ENCODE data around the gene SNAI1.
"Not testable (repeated sequence)": the region's sequence is repeated elsewhere in the genome, so short reads cannot be mapped to it uniquely, and the experiment has no call there.

SNAI1 gene

DNA sequence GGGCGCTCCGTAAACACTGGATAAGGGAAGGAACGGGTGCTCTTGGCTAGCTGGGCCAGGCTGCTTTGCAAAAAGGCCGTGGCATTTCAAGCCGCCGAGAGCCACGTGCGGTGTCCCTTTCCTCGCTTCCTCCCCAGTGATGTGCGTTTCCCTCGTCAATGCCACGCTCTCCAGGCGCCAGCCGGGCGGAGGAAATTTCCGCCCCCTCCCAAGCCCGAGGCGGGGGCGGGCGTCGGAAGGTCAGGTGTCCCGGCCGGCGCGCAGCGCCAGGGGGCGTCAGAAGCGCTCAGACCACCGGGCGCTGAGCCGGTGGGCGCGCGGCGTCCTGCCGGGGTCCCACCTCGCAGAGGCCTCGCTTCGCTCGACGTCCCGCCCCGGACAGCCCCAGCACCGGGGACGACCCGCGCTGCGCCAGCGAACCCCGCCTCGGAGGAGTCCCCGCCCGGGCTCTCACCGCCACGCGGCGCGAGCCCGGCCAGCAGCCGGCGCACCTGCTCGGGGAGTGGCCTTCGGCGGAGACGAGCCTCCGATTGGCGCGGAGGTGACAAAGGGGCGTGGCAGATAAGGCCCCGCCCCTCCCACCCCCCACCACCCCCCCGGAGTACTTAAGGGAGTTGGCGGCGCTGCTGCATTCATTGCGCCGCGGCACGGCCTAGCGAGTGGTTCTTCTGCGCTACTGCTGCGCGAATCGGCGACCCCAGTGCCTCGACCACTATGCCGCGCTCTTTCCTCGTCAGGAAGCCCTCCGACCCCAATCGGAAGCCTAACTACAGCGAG, at the start of gene SNAI1:
TSS of gene SNAI1 (plus strand) at position 635 of the 777 bp plus-strand sequence. CDS start at position 715, 80 bp downstream.
- in situ Hi-C loops (cut with MboI; ENCODE audit: low pct_unique_long_range_greater_than_20kb, low sequenced_read_pairs): no loop called here
- peak; percentile 88 for DNase-seq

DNA sequence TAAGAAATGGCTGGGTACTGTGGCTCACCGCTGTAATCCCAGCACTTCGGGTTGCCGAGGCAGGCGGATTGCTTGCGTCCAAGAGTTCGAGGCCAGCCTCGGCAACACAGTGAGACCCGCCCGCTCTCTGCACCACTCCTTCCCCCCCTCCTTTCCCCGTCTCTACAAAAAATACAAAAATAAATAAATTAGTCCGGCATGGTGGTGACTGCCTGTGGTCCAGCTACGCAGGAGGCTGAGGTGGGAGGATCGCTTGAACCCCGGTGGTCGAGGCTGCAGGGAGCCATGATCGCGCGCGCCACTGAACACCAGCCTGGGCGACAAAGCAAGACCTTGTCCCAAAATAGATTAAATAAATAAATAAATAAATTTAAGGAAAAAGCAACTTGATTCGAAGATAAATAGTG, 47.0 kb upstream of the SNAI1 start:
- in situ Hi-C loops (cut with MboI; ENCODE audit: low pct_unique_long_range_greater_than_20kb, low sequenced_read_pairs): no loop called here
- no peak for DNase-seq

DNA sequence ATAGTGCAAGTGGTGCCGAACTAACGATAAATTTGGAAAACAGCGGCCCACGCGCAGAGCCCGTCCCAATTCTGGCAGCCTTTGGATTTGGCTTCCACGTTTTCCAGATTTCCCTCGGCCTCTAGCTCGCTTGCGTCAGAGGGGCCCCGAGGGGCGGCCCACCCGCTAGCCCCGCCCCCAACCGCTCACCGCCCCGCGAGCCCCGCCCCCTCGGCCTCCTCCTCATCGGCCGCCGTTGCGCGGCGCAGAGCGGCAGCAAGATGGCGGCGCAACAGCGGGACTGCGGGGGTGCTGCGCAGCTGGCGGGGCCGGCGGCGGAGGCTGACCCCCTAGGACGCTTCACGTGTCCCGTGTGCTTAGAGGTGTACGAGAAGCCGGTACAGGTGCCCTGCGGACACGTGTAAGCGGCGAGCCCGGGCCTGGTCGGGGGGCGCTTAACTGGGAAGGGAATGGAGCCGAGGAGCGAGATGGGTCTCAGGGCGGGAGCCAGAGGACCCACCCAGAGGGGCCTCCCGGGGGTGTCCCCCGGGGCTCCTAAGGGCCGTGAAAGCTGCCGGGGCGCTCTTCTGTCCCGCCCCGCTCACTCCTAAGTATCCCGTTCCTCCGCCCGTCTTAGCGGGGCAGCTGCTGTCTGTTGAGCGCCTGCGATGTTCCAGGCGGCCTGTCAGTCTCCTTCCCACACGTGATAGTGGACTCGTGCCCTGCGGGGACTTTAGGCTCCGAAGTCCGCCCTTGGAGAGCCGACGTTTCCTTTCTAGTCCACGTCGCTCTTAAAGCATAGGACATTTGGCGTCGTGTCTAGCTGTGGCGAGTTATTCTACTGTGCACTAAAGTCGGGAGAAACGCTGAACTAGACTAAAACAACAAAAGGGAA, 46.4 kb upstream of the SNAI1 start, which contains the start of gene RNF114:
TSS of gene RNF114 (plus strand) at position 245 of the 874 bp plus-strand sequence. CDS start at position 261, 16 bp downstream.
- DNase-seq: peak; percentile 75
- in situ Hi-C loops (cut with MboI; ENCODE audit: low pct_unique_long_range_greater_than_20kb, low sequenced_read_pairs): no loop called here

DNA sequence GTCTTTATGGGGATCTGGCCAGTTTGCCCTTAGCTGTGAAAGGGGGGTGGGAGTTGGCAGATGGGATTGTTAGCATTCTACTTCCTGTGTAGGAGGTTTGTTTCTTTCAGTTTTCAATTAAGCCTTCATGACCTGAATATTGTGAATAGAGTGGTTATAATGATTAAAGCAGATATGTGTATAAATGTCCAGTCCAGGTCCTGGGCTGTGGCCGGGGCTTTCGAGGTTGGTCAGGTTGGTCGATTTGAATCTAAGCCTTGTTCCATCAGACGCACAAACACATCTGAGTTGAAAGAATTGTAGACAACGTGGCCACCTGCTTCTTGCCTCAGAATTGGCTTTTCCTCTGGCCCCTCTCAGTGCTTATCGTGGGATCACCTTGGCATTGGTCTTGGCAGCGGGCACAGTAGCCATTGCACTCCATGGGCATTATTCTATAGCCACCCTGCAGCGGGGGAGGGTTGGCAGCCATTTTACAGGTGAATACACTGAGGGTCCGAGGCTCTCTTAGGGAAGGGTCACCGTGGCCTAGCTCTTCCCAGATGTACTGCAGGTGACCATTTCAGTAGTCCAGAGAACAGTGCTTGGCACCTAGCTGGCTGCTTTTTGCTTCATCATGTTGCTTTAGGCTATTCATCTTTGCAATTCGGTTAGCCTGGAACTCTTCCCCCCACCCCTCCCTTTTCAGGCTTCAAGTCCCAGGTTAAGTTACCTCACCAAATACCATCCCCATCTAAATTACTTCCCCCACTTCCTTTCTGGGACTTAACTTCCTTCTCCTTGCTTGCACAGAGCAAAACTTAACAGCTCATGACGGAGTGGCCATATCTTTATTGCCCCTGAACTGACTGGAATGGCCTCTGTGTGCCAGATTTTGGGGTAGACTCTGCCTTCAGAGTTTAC, 45.5 kb upstream of the SNAI1 start:
- peak; percentile 84 for DNase-seq

DNA sequence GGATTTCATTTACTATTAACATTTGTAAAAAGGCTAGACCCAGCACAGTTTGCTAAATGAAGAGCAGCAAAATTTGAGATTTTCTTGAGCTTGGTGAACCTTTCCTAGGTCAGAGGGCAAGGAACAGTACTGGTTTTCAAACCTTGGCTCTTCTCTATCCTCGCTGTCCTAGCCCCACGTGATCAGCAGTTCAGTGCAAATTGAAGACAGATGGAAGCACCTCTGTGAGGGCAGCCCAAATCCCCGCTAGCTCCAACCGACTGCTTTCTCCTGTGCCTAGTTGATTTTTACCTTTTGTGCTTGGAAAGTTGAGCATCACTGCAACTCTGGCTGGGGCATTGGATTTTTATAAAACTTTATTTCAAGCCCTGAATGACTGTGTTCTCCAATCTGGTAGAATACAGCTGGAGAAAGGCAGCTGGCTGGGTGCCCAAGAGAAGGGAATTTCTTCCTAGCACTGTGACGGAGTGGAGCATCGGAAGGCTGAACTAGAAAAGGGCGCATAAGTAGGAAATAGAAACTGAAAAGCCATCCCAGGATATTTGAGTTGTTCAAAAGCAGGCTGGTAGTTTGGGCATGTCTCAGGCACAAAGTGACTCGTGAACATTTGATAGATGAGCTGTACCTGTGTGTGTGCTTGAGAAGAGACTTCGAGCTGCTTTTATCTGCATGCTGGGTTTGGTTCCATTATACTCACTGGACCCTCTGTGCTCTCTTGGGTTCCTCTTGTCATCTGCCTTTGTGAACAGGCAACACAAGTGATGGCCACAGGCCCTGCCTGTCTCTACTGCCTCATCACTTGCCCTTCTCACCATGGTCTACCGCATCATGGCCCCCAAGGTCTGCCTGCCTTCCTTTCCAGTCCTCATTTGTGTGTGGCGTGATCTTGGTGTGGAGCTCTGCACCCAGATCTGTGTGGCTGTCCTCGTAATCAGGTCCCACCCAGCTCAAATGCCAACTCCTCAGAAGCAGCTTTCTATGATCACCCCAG, 44.3 kb upstream of the SNAI1 start:
- DNase-seq: no peak
- in situ Hi-C loops (cut with MboI; ENCODE audit: low pct_unique_long_range_greater_than_20kb, low sequenced_read_pairs): no loop called here

More for the DNA sequence above, 45.5 kb upstream of the SNAI1 start:
- in situ Hi-C loops (cut with MboI; ENCODE audit: low pct_unique_long_range_greater_than_20kb, low sequenced_read_pairs): no loop called here

DNA sequence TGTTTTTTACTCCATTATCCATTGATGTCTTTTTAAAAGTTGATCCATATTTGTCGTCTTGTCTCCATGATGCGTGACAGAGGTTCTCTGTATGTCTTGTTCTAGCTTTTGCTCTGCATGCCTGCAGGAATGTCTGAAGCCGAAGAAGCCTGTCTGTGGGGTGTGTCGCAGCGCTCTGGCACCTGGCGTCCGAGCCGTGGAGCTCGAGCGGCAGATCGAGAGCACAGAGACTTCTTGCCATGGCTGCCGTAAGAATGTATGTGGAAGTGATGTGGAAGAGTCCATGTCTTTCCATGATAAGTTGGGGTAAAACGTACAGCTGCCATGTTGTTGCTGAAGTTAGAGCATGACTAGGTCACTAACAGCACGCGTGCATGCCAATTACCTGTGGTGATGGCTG, 41.3 kb upstream of the SNAI1 start:
- DNase-seq: no peak
- in situ Hi-C loops (cut with MboI; ENCODE audit: low pct_unique_long_range_greater_than_20kb, low sequenced_read_pairs): no loop called here

DNA sequence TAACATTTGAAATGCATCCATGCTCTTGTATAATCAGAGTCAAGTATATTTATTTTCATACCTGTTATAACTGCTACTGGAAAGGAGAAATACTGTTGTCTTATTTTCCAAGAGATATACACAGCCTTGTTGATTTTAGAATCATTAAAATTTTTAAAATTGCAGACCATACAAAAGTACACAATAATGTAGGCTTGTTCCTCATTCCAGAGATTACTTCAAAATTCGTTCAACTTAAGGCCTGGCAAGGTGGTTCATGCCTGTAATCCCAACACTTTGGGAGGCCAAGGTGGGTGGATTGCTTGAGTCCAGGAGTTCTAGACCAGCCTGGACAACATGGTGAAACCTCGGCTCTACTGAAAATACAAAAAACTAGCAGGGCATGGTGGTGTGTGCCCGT, 40.5 kb upstream of the SNAI1 start:
- in situ Hi-C loops (cut with MboI; ENCODE audit: low pct_unique_long_range_greater_than_20kb, low sequenced_read_pairs): no loop called here
- no peak for DNase-seq

DNA sequence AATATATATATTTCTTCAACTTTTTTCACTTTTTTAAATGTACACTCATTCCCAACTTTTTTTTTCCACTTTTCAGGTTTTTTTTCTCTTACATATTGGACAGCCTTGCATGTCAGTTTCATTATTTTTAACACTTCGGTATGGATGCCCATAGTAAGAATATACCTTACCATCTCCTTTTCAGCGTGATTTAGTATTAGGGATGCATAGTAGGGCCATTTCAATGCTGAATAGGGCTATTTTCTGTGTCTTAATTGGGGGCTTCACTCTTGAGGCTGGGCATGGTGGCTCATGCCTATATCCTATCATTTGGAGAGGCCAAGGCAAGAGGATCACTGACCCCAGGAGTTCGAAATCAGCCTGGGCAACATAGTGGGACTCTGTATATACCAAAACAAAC, 39.8 kb upstream of the SNAI1 start:
- in situ Hi-C loops (cut with MboI; ENCODE audit: low pct_unique_long_range_greater_than_20kb, low sequenced_read_pairs): no loop called here

DNA sequence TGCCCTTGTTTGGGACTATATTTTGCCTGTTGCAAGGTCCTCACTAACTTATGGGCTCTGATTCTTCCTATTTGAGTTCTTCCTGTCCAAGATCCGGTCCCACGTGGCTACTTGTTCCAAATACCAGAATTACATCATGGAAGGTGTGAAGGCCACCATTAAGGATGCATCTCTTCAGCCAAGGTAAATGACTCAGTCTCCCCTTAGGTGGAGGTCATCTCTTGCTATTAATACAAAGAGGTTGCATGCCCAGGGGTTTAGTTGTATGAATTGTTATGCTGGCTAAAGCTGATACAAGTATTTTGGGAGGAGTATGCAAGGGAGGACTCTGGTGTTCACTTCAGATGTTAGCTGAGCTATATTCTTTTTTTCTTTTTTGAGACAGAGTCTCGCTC, 37.5 kb upstream of the SNAI1 start:
- no peak for DNase-seq

More for the DNA sequence above, 39.8 kb upstream of the SNAI1 start:
- no peak for DNase-seq

DNA sequence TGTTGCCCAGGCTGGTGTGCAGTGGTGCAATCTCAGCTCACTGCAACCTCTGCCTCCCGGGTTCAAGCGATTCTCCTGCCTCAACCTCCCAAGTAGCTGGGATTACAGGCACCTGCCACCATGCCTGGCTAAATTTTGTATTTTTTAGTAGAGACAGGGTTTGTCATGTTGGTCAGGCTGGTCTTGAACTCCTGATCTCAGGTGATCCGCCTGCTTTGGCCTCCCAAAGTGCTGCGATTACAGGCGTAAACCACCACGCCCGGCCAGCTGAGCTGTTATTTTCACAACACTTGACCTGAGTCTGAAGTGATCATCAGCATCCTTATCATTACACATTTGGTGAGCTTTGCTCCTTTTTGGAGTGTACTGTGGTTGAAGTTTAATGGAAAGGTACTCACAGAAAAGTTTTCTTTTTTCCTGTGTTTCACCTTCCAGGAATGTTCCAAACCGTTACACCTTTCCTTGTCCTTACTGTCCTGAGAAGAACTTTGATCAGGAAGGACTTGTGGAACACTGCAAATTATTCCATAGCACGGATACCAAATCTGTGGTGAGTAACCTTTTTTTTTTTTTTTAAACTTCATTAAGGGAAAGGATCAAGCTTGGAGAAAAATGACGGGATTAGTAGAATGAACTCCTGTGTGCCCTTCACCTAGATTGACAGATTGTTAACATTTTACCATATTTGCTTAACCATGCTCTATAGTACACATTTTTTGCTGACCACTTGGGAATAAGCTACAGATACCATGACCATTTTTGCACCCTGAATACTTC, 36.9 kb upstream of the SNAI1 start:
- in situ Hi-C loops (cut with MboI; ENCODE audit: low pct_unique_long_range_greater_than_20kb, low sequenced_read_pairs): no loop called here
- no peak for DNase-seq

More for the DNA sequence above, 37.5 kb upstream of the SNAI1 start:
- in situ Hi-C loops (cut with MboI; ENCODE audit: low pct_unique_long_range_greater_than_20kb, low sequenced_read_pairs): no loop called here

DNA sequence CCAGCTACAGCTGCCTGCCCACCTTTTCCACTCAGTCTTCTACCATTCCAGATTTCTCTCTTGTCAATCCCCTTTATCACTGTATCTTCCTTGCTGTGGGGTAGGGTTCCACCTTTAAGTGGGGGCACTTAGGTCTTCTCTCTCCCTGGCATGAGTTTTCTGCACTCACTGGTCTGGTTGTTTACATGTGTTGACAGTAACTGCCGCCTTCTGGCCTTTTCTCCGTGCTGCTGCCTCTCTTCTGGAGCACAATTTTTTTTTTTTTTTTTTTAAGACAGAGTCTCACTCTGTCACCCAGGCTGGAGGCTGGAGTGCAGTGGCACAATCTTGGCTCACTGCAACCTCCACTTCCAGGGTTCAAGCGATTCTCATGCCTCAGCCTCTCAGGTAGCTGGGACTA, 34.6 kb upstream of the SNAI1 start:
- no peak for DNase-seq
- in situ Hi-C loops (cut with MboI; ENCODE audit: low pct_unique_long_range_greater_than_20kb, low sequenced_read_pairs): no loop called here

DNA sequence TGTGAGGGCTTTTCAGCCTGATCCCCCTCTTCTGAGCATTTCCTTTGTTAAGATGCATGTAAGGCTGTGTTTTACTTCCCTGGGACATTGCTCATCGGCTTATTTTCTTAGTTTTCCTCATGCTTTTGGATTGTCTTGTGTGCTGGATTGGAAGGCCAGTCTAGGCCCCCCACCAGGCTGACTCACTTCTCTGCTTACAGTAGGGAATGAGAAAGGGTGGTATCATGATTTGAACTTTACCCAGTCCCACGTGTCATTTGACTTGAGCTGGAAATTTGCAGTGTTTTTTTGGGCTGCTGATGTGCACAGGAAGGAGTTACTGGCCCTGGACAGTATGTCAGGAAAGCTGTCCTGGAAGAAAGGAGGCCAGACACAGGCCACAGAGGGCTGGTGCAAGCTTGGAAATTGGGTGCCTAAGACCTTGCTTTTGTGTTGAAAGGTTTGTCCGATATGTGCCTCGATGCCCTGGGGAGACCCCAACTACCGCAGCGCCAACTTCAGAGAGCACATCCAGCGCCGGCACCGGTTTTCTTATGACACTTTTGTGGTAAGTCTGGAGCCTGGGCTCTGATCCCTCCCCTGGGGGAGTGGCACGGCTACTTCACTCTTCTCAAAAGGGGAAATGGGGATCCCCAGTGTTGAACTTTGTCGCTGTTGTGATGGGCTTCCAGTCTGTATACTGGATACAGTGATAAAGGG, 33.8 kb upstream of the SNAI1 start:
- no peak for DNase-seq
- in situ Hi-C loops (cut with MboI; ENCODE audit: low pct_unique_long_range_greater_than_20kb, low sequenced_read_pairs): no loop called here

DNA sequence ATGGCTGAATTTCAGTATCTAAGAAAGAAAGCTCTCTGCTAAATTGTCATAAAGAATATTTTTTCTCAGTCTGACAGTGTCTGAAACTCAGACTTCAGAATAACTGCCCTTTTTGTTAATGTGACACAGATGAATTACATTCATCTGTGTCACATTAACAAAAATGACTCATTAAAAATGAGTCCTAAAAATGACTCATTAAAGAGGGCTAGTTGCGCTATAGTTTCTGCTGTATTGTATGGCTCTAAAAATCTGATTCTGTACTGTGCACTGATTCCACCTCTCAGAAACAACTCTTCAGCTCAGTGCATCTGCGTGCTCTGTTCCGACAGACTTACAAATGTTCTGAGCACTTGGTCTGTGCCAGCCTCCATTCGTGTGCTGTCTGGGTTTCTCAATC, 31.6 kb upstream of the SNAI1 start:
- in situ Hi-C loops (cut with MboI; ENCODE audit: low pct_unique_long_range_greater_than_20kb, low sequenced_read_pairs): no loop called here
- no peak for DNase-seq

DNA sequence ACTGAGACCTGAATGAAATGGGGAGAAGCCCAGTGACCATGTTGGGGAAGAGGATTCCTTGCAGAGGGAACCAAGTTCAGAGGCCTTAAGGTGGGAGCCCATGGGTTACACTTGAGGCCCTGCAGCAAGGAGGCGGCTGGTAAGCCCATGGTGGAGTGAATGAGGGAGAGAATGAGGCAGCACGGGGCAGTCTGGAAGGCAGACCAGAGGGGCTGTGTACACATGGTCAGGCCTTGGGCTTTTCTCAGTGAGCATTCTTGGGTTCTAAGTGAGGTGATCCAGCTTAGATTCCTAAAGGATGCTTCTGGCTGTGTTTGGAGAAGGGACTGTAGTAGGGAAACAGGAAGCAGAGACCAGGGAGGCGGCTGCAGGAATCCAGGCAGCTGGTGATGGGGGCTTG, 27.6 kb upstream of the SNAI1 start:
- in situ Hi-C loops (cut with MboI; ENCODE audit: low pct_unique_long_range_greater_than_20kb, low sequenced_read_pairs): no loop called here
- no peak for DNase-seq

DNA sequence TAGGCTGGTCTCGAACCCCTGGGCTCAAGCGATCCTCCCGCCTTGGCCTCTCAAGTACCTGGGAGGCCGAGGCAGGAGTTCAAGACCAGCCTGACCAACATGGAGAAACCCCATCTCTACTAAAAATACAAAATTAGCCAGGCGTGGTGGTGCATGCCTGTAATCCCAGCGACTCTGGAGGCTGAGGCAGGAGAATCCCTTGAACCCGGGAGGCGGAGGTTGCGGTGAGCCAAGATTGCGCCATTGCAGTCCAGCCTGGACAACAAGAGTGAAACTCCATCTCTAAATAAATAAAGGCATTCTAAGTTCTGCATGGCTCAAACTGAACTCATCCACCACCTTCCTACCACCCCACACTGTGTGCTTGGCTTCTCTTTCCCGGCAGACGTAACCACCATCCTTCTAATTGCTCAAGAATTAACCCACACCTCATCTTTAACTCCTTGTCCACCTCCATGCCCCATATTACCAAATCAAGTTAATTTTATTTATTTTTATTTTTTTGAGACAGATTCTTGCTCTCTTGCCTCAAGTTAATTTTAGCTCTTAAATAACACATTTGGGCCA, 26.9 kb upstream of the SNAI1 start:
- DNase-seq; in situ Hi-C loops (cut with MboI; ENCODE audit: low pct_unique_long_range_greater_than_20kb, low sequenced_read_pairs): not testable (repeated sequence)

DNA sequence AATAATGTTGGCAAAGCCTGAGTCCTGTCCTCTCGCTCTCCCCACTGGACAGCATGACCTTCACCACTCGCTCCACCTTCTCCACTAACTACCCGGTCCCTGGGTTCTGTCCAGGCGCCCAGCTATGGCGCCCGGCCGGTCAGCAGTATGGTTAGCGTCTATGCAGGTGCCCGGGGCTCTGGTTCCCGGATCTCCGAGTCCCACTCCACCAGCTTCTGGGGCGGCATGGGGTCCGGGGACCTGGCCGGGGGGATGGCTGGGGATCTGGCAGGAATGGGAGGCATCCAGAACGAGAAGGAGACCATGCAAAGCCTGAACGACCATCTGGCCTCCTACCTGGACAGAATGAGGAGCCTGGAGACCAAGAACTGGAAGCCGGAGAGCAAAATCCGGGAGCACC, 26.1 kb upstream of the SNAI1 start:
- no peak for DNase-seq
- in situ Hi-C loops (cut with MboI; ENCODE audit: low pct_unique_long_range_greater_than_20kb, low sequenced_read_pairs): no loop called here

All from KBM-7 (cell line).